OCI-LY1 (cell line): Measurements from ENCODE around the gene FGD3.

Experiments
- EZH2 ChIP-seq: fragments of 200-600 bp; sonication (generic), shearing (Covaris generic); IDR thresholded peaks from 2 replicates; pipeline ENCODE4 v1.8.0; 2017; ENCODE audit warnings: borderline replicate concordance, mixed run types, mild to moderate bottlenecking, antibody characterized with exemption, low read length, moderate library complexity, mixed read lengths
- TF ChIP-seq, protein P1 (sequence below): fragments of 200-600 bp; sonication (generic), shearing (Covaris generic); IDR thresholded peaks from 2 replicates; pipeline ENCODE4 v1.5.1; 2017; ENCODE audit warnings: mild to moderate bottlenecking, antibody characterized with exemption, low read length, moderate library complexity, mixed read lengths

DNA sequence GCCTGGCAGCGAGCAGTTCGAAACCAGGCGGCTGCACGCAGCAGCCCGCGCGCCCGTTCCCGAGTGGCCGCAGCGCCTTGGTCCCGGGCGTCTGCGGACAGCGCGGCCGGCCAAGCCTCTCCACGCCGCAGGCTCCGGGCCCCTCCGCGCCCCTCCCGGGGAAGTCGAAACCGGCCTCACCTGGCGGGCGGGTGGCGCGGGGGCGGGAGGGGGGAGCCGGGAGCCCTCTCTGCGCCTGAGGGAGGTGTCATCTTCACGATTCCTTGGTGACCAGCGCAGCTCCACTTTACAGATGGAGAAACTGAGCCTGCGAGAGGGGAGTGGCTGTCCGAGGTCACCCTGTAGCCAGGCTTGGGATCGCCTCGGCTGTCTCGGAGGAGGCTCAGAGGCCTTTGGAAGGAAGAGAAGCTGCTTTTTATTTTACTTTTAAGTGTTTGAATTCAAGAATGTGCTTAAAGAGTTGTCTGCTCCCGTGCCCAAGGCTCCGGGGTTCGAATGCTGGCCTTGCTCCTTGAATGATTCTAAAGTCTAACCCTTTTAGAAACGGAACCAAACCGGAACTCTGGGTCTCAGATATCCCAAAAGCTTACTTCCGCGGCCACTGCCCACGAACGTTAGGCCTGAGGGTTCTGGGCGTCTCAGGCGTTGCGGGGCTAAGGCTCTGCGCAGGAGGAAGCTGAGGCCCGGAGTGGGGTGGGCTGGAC lies 111.8 kb downstream of the FGD3 start:
- no peak for TF ChIP-seq EZH2
- TF ChIP-seq, protein P1, sequence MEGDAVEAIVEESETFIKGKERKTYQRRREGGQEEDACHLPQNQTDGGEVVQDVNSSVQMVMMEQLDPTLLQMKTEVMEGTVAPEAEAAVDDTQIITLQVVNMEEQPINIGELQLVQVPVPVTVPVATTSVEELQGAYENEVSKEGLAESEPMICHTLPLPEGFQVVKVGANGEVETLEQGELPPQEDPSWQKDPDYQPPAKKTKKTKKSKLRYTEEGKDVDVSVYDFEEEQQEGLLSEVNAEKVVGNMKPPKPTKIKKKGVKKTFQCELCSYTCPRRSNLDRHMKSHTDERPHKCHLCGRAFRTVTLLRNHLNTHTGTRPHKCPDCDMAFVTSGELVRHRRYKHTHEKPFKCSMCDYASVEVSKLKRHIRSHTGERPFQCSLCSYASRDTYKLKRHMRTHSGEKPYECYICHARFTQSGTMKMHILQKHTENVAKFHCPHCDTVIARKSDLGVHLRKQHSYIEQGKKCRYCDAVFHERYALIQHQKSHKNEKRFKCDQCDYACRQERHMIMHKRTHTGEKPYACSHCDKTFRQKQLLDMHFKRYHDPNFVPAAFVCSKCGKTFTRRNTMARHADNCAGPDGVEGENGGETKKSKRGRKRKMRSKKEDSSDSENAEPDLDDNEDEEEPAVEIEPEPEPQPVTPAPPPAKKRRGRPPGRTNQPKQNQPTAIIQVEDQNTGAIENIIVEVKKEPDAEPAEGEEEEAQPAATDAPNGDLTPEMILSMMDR: no peak
